ENCODE data around the gene MPND.

MPND gene

GRCh38 chr19:4400135-4400936 is 57.0 kb downstream of the MPND start, which contains the start of gene SH3GL1:
SH3GL1 (minus strand) TSS chr19:4400547; CDS start chr19:4400368, 179 bp downstream.
- Histone ChIP-seq H3K9me3 (ENCODE audit: control insufficient read depth in 5 of 5, low read length in 5 of 5) (no peaks in the 10 kb centered on the region), H3K4me3 (ENCODE audit: low read depth in 1 of 5, low read length in 5 of 5) (peak within 1 kb of the TSS; percentile 74 to 95 (median 89)), H3K27me3 (ENCODE audit: control insufficient read depth in 5 of 5, insufficient read depth in 4 of 5, low read length in 5 of 5) (no peaks in the 10 kb centered on the region), H3K4me1 (ENCODE audit: control insufficient read depth in 5 of 5, insufficient read depth in 5 of 5, low read length in 5 of 5) (peaks cover 5 to 61% (median 50%) of the 10 kb centered on the region in 5 donors), H3K36me3 (ENCODE audit: control insufficient read depth in 5 of 5, insufficient read depth in 5 of 5, low read length in 5 of 5) (peaks cover under 1 to 13% (median 1%) of the 10 kb centered on the region in 5 donors), H3K27ac (ENCODE audit: low read depth, low read length) (peak within 1 kb of the TSS; percentile 95), H3K9ac (ENCODE audit: low read length in 5 of 5) (peak within 1 kb of the TSS; percentile 69 to 96 (median 93))

- H3K9ac ChIP-seq (ENCODE audit: low read length in 5 of 5): peak overlapping the region; percentile 14 to 87 (median 74)
- no peaks in the 10 kb centered on the region for H3K27me3 ChIP-seq (ENCODE audit: control insufficient read depth in 5 of 5, insufficient read depth in 4 of 5, low read length in 5 of 5)
- no peaks in the 10 kb centered on the region for H3K9me3 ChIP-seq (ENCODE audit: control insufficient read depth in 5 of 5, low read length in 5 of 5)
- peak overlapping the region in 4 of 5 donors; percentile 48 to 84 (median 72) for H3K4me3 ChIP-seq (ENCODE audit: low read depth in 1 of 5, low read length in 5 of 5)
- peaks cover 0 to 10% (median 0%) of the 10 kb centered on the region in 5 donors for H3K36me3 ChIP-seq (ENCODE audit: control insufficient read depth in 5 of 5, insufficient read depth in 5 of 5, low read length in 5 of 5)
- H3K4me1 ChIP-seq (ENCODE audit: control insufficient read depth in 5 of 5, insufficient read depth in 5 of 5, low read length in 5 of 5): peaks cover 7 to 66% (median 54%) of the 10 kb centered on the region in 5 donors
- H3K27ac ChIP-seq (ENCODE audit: low read depth, low read length): peak overlapping the region; percentile 95
Observed at GRCh38 chr19:4401769-4402170, 58.4 kb downstream of the MPND start.

- peak within 1 kb of the TSS; percentile 95 for H3K27ac ChIP-seq (ENCODE audit: low read depth, low read length)
- H3K4me1 ChIP-seq (ENCODE audit: control insufficient read depth in 5 of 5, insufficient read depth in 5 of 5, low read length in 5 of 5): peaks cover 7 to 60% (median 48%) of the 10 kb centered on the region in 5 donors
- H3K9me3 ChIP-seq (ENCODE audit: control insufficient read depth in 5 of 5, low read length in 5 of 5): no peaks in the 10 kb centered on the region
- no peaks in the 10 kb centered on the region for H3K27me3 ChIP-seq (ENCODE audit: control insufficient read depth in 5 of 5, insufficient read depth in 4 of 5, low read length in 5 of 5)
- H3K36me3 ChIP-seq (ENCODE audit: control insufficient read depth in 5 of 5, insufficient read depth in 5 of 5, low read length in 5 of 5): peaks cover 0 to 6% (median 0%) of the 10 kb centered on the region in 5 donors
- H3K9ac ChIP-seq (ENCODE audit: low read length in 5 of 5): peak within 1 kb of the TSS; percentile 68 to 87 (median 84)
- peak within 1 kb of the TSS; percentile 70 to 86 (median 75) for H3K4me3 ChIP-seq (ENCODE audit: low read depth in 1 of 5, low read length in 5 of 5)
Observed at GRCh38 chr19:4402171-4403004, 59.0 kb downstream of the MPND start, which contains the start of gene CHAF1A. CHAF1A (plus strand) TSS chr19:4402640; CDS start chr19:4402763, 123 bp downstream.

- Histone ChIP-seq H3K27ac (ENCODE audit: low read depth, low read length) (no peak overlapping the region), H3K9me3 (ENCODE audit: control insufficient read depth in 5 of 5, low read length in 5 of 5) (no peaks in the 10 kb centered on the region), H3K27me3 (ENCODE audit: control insufficient read depth in 5 of 5, insufficient read depth in 4 of 5, low read length in 5 of 5) (no peaks in the 10 kb centered on the region), H3K4me3 (ENCODE audit: low read depth in 1 of 5, low read length in 5 of 5) (peak overlapping the region; percentile 70 to 86 (median 75)), H3K9ac (ENCODE audit: low read length in 5 of 5) (peak overlapping the region; percentile 11 to 85 (median 83)), H3K4me1 (ENCODE audit: control insufficient read depth in 5 of 5, insufficient read depth in 5 of 5, low read length in 5 of 5) (peaks cover 7 to 52% (median 40%) of the 10 kb centered on the region in 5 donors), H3K36me3 (ENCODE audit: control insufficient read depth in 5 of 5, insufficient read depth in 5 of 5, low read length in 5 of 5) (no peaks in the 10 kb centered on the region)
Observed at GRCh38 chr19:4403005-4403761, 59.8 kb downstream of the MPND start.

- no peak overlapping the region for H3K9ac ChIP-seq (ENCODE audit: low read length in 5 of 5)
- no peaks in the 10 kb centered on the region for H3K27me3 ChIP-seq (ENCODE audit: control insufficient read depth in 5 of 5, insufficient read depth in 4 of 5, low read length in 5 of 5)
- no peaks in the 10 kb centered on the region for H3K9me3 ChIP-seq (ENCODE audit: control insufficient read depth in 5 of 5, low read length in 5 of 5)
- H3K36me3 ChIP-seq (ENCODE audit: control insufficient read depth in 5 of 5, insufficient read depth in 5 of 5, low read length in 5 of 5): peaks cover 0 to 11% (median 11%) of the 10 kb centered on the region in 5 donors
- peaks cover 7 to 30% (median 25%) of the 10 kb centered on the region in 5 donors for H3K4me1 ChIP-seq (ENCODE audit: control insufficient read depth in 5 of 5, insufficient read depth in 5 of 5, low read length in 5 of 5)
- no peak overlapping the region for H3K27ac ChIP-seq (ENCODE audit: low read depth, low read length)
- no peak overlapping the region for H3K4me3 ChIP-seq (ENCODE audit: low read depth in 1 of 5, low read length in 5 of 5)
Observed at GRCh38 chr19:4405977-4406376, 62.6 kb downstream of the MPND start.

- Histone ChIP-seq H3K36me3 (ENCODE audit: control insufficient read depth in 5 of 5, insufficient read depth in 5 of 5, low read length in 5 of 5) (peaks cover 0 to 11% (median 11%) of the 10 kb centered on the region in 5 donors), H3K9ac (ENCODE audit: low read length in 5 of 5) (no peak overlapping the region), H3K4me1 (ENCODE audit: control insufficient read depth in 5 of 5, insufficient read depth in 5 of 5, low read length in 5 of 5) (peaks cover 7 to 23% (median 22%) of the 10 kb centered on the region in 5 donors), H3K27me3 (ENCODE audit: control insufficient read depth in 5 of 5, insufficient read depth in 4 of 5, low read length in 5 of 5) (no peaks in the 10 kb centered on the region), H3K27ac (ENCODE audit: low read depth, low read length) (no peak overlapping the region), H3K4me3 (ENCODE audit: low read depth in 1 of 5, low read length in 5 of 5) (no peak overlapping the region), H3K9me3 (ENCODE audit: control insufficient read depth in 5 of 5, low read length in 5 of 5) (no peaks in the 10 kb centered on the region)
Observed at GRCh38 chr19:4406626-4407025, 63.3 kb downstream of the MPND start.

- H3K9me3 ChIP-seq (ENCODE audit: control insufficient read depth in 5 of 5, low read length in 5 of 5): no peaks in the 10 kb centered on the region
- peaks cover 2 to 10% (median 8%) of the 10 kb centered on the region in 5 donors for H3K4me1 ChIP-seq (ENCODE audit: control insufficient read depth in 5 of 5, insufficient read depth in 5 of 5, low read length in 5 of 5)
- no peak overlapping the region for H3K4me3 ChIP-seq (ENCODE audit: low read depth in 1 of 5, low read length in 5 of 5)
- H3K27me3 ChIP-seq (ENCODE audit: control insufficient read depth in 5 of 5, insufficient read depth in 4 of 5, low read length in 5 of 5): no peaks in the 10 kb centered on the region
- peaks cover 0 to 24% (median 16%) of the 10 kb centered on the region in 5 donors for H3K36me3 ChIP-seq (ENCODE audit: control insufficient read depth in 5 of 5, insufficient read depth in 5 of 5, low read length in 5 of 5)
- H3K9ac ChIP-seq (ENCODE audit: low read length in 5 of 5): no peak overlapping the region
- H3K27ac ChIP-seq (ENCODE audit: low read depth, low read length): no peak overlapping the region
Observed at GRCh38 chr19:4409123-4409933, 66.0 kb downstream of the MPND start.

All from subcutaneous abdominal adipose tissue (tissue), 5 donors.